Right renal cortex interstitium (tissue), 3 donors: ENCODE measurements around the gene DDX46. TPM values are rescaled to one million over a fixed set of nuclear protein-coding genes. Genes with fewer than 3 reads are reported as not detected.
"Not testable (repeated sequence)": the region's sequence is repeated elsewhere in the genome, so short reads cannot be mapped to it uniquely, and the experiment has no call there.

Experiments used
- DNase-seq, 3 donors: peaks; one replicate each; pipeline ENCODE4 v3.0.0-alpha.2; 2013; ENCODE audit warnings: low read depth in 3 of 3, low spot score in 2 of 3
- polyA plus RNA-seq, 3 donors: library from polyadenylated mRNA; unstranded; fragments of 120-200 nt; gene quantifications; one replicate each; pipeline ENCODE4 v1.2.1, GENCODE V29; 2013; ENCODE audit not compliant: insufficient read length in 3 of 3

DDX46 gene
- polyA plus RNA-seq, 3 donors: 73.6 to 89.4 (median 78.0) TPM

GRCh38 chr5:134844252-134844651, 85.7 kb downstream of the DDX46 start:
- DNase-seq: no peak

- DNase-seq: no peak
These were observed 86.8 kb downstream of the DDX46 start for GRCh38 chr5:134845335-134845851.

DNA sequence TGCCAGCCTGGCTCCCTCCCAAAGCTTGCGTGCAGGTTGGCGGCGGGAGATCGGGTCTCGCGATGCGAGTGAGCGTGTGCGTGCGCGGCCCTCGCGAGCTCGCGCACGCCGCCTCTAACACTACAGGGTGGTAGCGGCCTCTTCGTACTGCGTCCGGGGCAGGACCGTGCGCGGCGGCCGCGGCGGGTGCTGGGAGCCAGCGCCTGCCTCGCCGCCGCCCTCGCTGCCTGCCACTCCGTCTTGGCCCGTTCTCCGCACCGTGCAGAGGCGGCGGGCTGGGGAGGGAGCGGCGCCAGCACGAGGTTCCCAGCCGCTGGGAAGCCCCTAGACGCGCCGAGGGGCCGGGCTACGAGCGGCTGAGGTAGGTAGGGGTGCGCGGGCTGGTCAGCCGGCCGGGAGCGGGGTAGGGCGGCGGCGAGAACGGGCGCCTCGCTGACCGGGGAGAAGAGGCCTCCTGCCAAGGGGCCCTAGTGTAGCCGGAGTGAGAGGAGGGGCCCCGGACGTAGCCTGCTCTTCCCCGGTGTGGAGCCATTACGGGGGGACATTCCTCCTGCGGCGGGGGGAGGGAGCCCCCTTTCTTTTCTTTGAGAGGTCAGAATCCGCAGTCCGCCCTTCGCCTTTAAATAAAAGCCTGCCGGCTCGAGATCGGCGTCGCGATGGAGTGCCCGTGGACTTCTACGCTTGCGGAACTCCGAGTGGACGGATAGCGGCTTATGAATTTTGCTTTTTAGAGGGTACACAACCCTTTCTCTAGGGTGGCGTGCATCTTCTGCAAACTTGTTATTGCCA, 87.5 kb downstream of the DDX46 start, which contains the start of gene C5orf24:
C5orf24 (plus strand) TSS at position 117 of the 789 bp plus-strand sequence. CDS start 8,933 bp downstream, outside the sequence.
- DNase-seq: peak; percentile 85 to 92 (median 87)

GRCh38 chr5:134846641-134846960, 88.0 kb downstream of the DDX46 start:
- DNase-seq: no peak

GRCh38 chr5:134849434-134849933, 90.9 kb downstream of the DDX46 start:
- not testable (repeated sequence) for DNase-seq

- no peak for DNase-seq
These were observed 92.8 kb downstream of the DDX46 start for GRCh38 chr5:134851307-134851923.

DNA sequence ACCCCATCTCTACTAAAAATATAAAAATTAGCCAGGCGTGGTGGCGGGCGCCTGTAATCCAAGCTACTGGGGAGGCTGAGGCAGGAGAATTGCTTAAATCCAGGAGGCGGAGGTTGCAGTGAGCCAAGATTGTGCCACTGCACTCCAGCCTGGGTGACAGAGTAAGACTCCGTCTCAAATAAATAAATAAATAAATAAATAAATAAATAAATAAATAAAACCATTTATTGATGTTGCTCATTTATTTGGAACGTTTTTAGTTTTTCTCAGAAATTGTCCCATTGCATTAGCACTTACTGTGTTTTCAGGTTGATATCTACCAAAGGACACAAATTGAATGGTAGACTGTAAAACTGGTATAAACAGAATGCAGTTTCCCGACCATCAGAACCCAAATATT, 97.9 kb downstream of the DDX46 start:
- DNase-seq: not testable (repeated sequence)

DNA sequence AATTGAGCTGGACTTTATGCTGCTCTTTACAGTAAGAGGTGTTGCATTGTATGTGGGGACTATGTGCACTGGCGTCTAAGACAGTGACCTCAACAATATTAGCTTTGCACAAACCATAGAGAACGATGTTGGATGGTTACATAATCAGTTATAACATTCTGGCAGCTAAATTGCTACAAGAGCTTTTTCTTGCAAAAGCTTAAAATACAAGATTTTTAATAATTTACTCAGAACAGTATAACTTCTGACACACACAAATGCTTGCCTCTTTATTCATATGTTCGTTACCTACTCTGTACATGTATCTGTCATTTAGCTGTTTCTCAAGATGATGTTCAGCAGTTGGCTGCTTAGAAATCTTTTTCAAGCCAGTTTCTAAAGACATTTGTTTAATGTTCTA, 98.8 kb downstream of the DDX46 start:
- no peak for DNase-seq

GRCh38 chr5:134864707-134865106, 106.1 kb downstream of the DDX46 start:
- DNase-seq: no peak

DNA sequence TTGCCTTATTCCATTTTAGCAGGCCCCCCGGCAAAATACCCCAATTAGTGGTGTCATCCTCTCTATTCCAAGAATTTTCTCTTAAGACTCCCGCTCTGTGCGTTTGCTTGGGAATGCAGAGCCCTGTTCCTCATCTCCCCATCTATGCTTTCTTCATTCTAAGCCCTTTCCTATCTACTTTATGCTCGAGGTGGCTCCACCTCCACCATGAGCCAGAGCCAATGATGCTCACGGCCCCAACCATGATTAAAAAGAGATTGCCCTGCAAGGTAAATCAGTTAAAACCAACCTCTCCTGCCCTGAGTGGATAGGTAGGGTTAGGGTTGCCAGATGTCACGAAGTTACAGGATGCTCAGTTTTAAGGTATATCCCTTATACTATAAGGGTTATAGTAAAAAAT, 114.9 kb downstream of the DDX46 start:
- DNase-seq: no peak

GRCh38 chr5:134873987-134874830, 115.6 kb downstream of the DDX46 start, which contains the start of gene TXNDC15:
TXNDC15 (plus strand) TSS chr5:134874371; CDS start chr5:134874428, 57 bp downstream.
- peak; percentile 78 to 83 (median 81) for DNase-seq

DNA sequence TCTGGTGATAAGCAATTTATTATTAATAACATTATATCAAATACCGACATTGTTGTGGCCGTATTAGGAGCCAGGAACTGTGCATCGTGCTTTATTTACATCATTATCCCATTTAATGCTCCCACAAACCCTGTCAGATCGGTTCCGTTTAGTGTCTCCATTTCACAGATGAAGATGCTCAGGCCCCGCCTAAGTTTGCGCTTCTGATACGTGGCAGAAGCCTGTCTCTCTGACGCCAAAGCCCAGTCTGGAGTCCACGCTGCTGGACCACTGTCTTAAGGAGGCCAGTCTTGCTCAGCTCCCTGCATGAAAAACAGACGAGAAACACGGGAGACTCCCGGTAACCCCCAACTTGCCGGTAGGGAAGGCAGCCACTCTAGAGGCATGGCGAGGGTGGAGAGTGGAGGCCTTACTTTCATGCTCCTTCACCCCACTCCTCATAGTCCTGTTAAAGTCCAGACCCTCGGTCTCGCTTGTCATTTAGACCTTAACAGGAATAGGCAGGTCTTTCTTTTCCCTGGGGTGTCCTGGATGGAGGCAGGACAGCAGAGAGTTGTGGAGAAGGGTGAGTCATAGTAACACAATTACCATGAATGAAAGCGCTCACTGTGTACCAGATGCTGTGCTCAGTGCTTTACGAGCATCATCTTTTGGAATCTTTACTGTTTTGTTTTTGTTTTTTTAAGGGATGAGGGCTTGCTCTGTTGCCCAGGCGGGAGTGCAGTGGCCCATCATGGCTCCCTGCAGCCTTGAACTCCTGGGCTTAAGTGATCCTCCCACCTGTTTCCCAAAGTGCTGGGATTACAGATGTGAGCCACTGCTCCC, 116.5 kb downstream of the DDX46 start:
- DNase-seq: peak; percentile 32 to 44 (median 41)

GRCh38 chr5:134877159-134877558, 118.6 kb downstream of the DDX46 start:
- DNase-seq: no peak

GRCh38 chr5:134878403-134878802, 119.8 kb downstream of the DDX46 start:
- no peak for DNase-seq

GRCh38 chr5:134879456-134879855, 120.9 kb downstream of the DDX46 start:
- no peak for DNase-seq

Other genes starting within 250 kb of the DDX46 start
- 10 to 100 TPM in 1 of 3 donors, 1 to 10 TPM in 2; 9.7 to 10.3 (median 9.9) TPM for gene JADE2, start 233.1 kb upstream of the DDX46 start, polyA plus RNA-seq
- 10 to 100 TPM; 47.7 to 51.0 (median 49.0) TPM for gene SAR1B, start 126.0 kb upstream of the DDX46 start, polyA plus RNA-seq
- gene SEC24A, start 110.0 kb upstream of the DDX46 start, polyA plus RNA-seq: 10 to 100 TPM; 21.3 to 22.1 (median 21.9) TPM
- gene CAMLG, start 20.2 kb upstream of the DDX46 start, polyA plus RNA-seq: 10 to 100 TPM; 64.0 to 80.0 (median 66.5) TPM
- 100 to 1,000 TPM; 103 to 107 (median 107) TPM for gene C5orf24, start 87.2 kb downstream of the DDX46 start, polyA plus RNA-seq
- 10 to 100 TPM; 79.4 to 88.4 (median 79.6) TPM for gene TXNDC15, start 115.6 kb downstream of the DDX46 start, polyA plus RNA-seq
- 10 to 100 TPM; 10.4 to 11.3 (median 10.8) TPM for gene PCBD2, start 146.4 kb downstream of the DDX46 start, polyA plus RNA-seq
- 1 to 10 TPM in 1 of 3 donors, under 1 TPM in 2; 0.82 to 1.2 (median 0.98) TPM for gene CATSPER3, start 209.1 kb downstream of the DDX46 start, polyA plus RNA-seq